GM19099 (cell line): Measurements from ENCODE around the gene LIN28B.

Experiments used
- POLR2A ChIP-seq: IDR thresholded peaks from 3 replicates; pipeline ENCODE4 v1.6.1; 2011; ENCODE audit warnings: low read depth; ENCODE audit not compliant: insufficient read length; ENCODE audit errors: extremely low read depth

Gene LIN28B

GRCh38 chr6:104956731-104957294, at the start of gene LIN28B:
LIN28B (plus strand) TSS chr6:104957107; CDS start chr6:104957251, 144 bp downstream.
- TF ChIP-seq POLR2A: no peak

- no peak for TF ChIP-seq POLR2A
These were observed 48.6 kb upstream of the LIN28B start for GRCh38 chr6:104908031-104908887.

GRCh38 chr6:104908888-104909525, 47.9 kb upstream of the LIN28B start:
- no peak for TF ChIP-seq POLR2A

- no peak for TF ChIP-seq POLR2A
These were observed 35.0 kb upstream of the LIN28B start for GRCh38 chr6:104921896-104922295.

- no peak for TF ChIP-seq POLR2A
These were observed 28.8 kb upstream of the LIN28B start for GRCh38 chr6:104928141-104928540.

GRCh38 chr6:104929353-104929752, 27.6 kb upstream of the LIN28B start:
- TF ChIP-seq POLR2A: no peak

- TF ChIP-seq POLR2A: no peak
These were observed 26.0 kb upstream of the LIN28B start for GRCh38 chr6:104930939-104931338.

GRCh38 chr6:104936766-104937535, 20.0 kb upstream of the LIN28B start:
- no peak for TF ChIP-seq POLR2A

- no peak for TF ChIP-seq POLR2A
These were observed 16.5 kb upstream of the LIN28B start for GRCh38 chr6:104940238-104940892.

GRCh38 chr6:104940893-104941728, 15.8 kb upstream of the LIN28B start:
- no peak for TF ChIP-seq POLR2A

GRCh38 chr6:104941729-104942091, 15.2 kb upstream of the LIN28B start:
- no peak for TF ChIP-seq POLR2A

GRCh38 chr6:104943781-104944180, 13.1 kb upstream of the LIN28B start:
- no peak for TF ChIP-seq POLR2A

- TF ChIP-seq POLR2A: no peak
These were observed 7.7 kb upstream of the LIN28B start for GRCh38 chr6:104949206-104949605.

- no peak for TF ChIP-seq POLR2A
These were observed 5.2 kb upstream of the LIN28B start for GRCh38 chr6:104951677-104952076.
